ENCODE data around the gene VPS8.

VPS8 gene

GRCh38 chr3:184811999-184812661, at the start of gene VPS8:
TSS of gene VPS8 (plus strand) at chr3:184812166. CDS start at chr3:184824633, 12,467 bp downstream.
- peak; percentile 85 for DNase-seq

- DNase-seq, result no peak
Measured at GRCh38 chr3:184764191-184764590, 47.8 kb upstream of the VPS8 start.

- DNase-seq, result no peak
Measured at GRCh38 chr3:184765047-184765729, 46.8 kb upstream of the VPS8 start.

GRCh38 chr3:184765730-184766074, 46.3 kb upstream of the VPS8 start:
- no peak for DNase-seq

- DNase-seq, result no peak
Measured at GRCh38 chr3:184766555-184767261, 45.3 kb upstream of the VPS8 start.

GRCh38 chr3:184767377-184767776, 44.6 kb upstream of the VPS8 start:
- no peak for DNase-seq

GRCh38 chr3:184769382-184770170, 42.4 kb upstream of the VPS8 start:
- DNase-seq, result no peak

- DNase-seq, result no peak
Measured at GRCh38 chr3:184770541-184770940, 41.4 kb upstream of the VPS8 start.

- no peak for DNase-seq
Measured at GRCh38 chr3:184771301-184772127, 40.5 kb upstream of the VPS8 start.

- DNase-seq, result no peak
Measured at GRCh38 chr3:184772667-184773272, 39.2 kb upstream of the VPS8 start.

GRCh38 chr3:184773283-184774186, 38.4 kb upstream of the VPS8 start:
- DNase-seq, result no peak

GRCh38 chr3:184776916-184777315, 35.0 kb upstream of the VPS8 start:
- DNase-seq, result no peak

GRCh38 chr3:184777566-184778356, 34.2 kb upstream of the VPS8 start:
- peak; percentile 61 for DNase-seq

- no peak for DNase-seq
Measured at GRCh38 chr3:184778426-184779332, 33.3 kb upstream of the VPS8 start.

GRCh38 chr3:184780981-184781515, 30.9 kb upstream of the VPS8 start:
- no peak for DNase-seq

GRCh38 chr3:184781801-184782200, 30.2 kb upstream of the VPS8 start:
- DNase-seq, result no peak

- DNase-seq, result no peak
Measured at GRCh38 chr3:184783319-184783718, 28.6 kb upstream of the VPS8 start.

- no peak for DNase-seq
Measured at GRCh38 chr3:184784731-184785500, 27.1 kb upstream of the VPS8 start.
